Thymus (tissue), 11 donors: ENCODE results near the gene SEBOX. TPM values are rescaled to one million over a fixed set of nuclear protein-coding genes. Genes with fewer than 3 reads are reported as not detected.

Experiments used
- DNase-seq, 9 donors: peaks; one replicate each; pipeline ENCODE4 v3.0.0-alpha.2; 2013; ENCODE audit warnings: low spot score in 9 of 9, low read depth in 6 of 9, missing footprints in 1 of 9
- H3K27ac ChIP-seq, 2 donors: one replicate each; pipeline ENCODE4 v1.5.1; 2013; ENCODE audit warnings: control low read depth in 1 of 2, low read depth in 1 of 2, low read length in 1 of 2, mild to moderate bottlenecking in 1 of 2, moderate library complexity in 1 of 2
- H3K27me3 ChIP-seq, 2 donors: one replicate each; pipeline ENCODE4 v1.5.1; 2013; ENCODE audit warnings: low read length in 1 of 2; ENCODE audit not compliant: control insufficient read depth in 2 of 2, insufficient read depth in 1 of 2
- H3K36me3 ChIP-seq, 2 donors: one replicate each; pipeline ENCODE4 v1.5.1; 2013; ENCODE audit warnings: low read length in 1 of 2, mild to moderate bottlenecking in 1 of 2, moderate library complexity in 1 of 2; ENCODE audit not compliant: control insufficient read depth in 2 of 2, insufficient read depth in 2 of 2
- H3K4me1 ChIP-seq, 2 donors: one replicate each; pipeline ENCODE4 v1.5.1; 2013; ENCODE audit warnings: low read length in 2 of 2; ENCODE audit not compliant: control insufficient read depth in 2 of 2, insufficient read depth in 2 of 2
- H3K4me3 ChIP-seq, 2 donors: one replicate each; pipeline ENCODE4 v1.5.1; 2013; ENCODE audit warnings: low read length in 2 of 2, control low read depth in 1 of 2, mild to moderate bottlenecking in 1 of 2
- H3K9me3 ChIP-seq, 2 donors: one replicate each; pipeline ENCODE4 v1.5.1; 2013; ENCODE audit warnings: low read length in 1 of 2, mild to moderate bottlenecking in 1 of 2; ENCODE audit not compliant: control insufficient read depth in 2 of 2, insufficient read depth in 1 of 2
- WGBS: extraction: QIAGEN DNeasy Blood & Tissue Kit; methylation state at CpG from one replicate; pipeline ENCODE4 v1.1.7; 2013; 5-methylcytosine and 5-hydroxymethylcytosine counted together
- polyA plus RNA-seq: library from polyadenylated mRNA; stranded (reverse); fragments of 200-250 nt; gene quantifications from one replicate; pipeline ENCODE4 v1.2.3, GENCODE V29; 2013
- total RNA-seq: library from RNA; stranded (reverse); fragments of 120-200 nt; gene quantifications from one replicate; pipeline ENCODE4 v1.2.4, GENCODE V29; 2013
- donor health status: healthy.

The SEBOX gene
- total and polyA plus RNA-seq, 2 donors = not detected

GRCh38 chr17:28386391-28386790 lies 21.4 kb upstream of the SEBOX start:
- no peak for DNase-seq
- Histone ChIP-seq H3K4me3 (no peak overlapping the region), H3K27ac (no peak overlapping the region), H3K27me3 (peaks cover 10 to 61% of the 10 kb centered on the region in 2 donors), H3K4me1 (peaks cover 3 to 9% of the 10 kb centered on the region in 2 donors), H3K36me3 (peaks cover 0 to 4% of the 10 kb centered on the region in 2 donors), H3K9me3 (no peaks in the 10 kb centered on the region)

- Histone ChIP-seq H3K9me3 (no peaks in the 10 kb centered on the region), H3K4me1 (peaks cover 3 to 12% of the 10 kb centered on the region in 2 donors), H3K27ac (no peak overlapping the region), H3K36me3 (peaks cover 0 to 4% of the 10 kb centered on the region in 2 donors), H3K4me3 (peak overlapping the region in 1 of 2 donors; percentile 56), H3K27me3 (peaks cover 19 to 71% of the 10 kb centered on the region in 2 donors)
- WGBS = 78% methylated on average over 8 of the region's 8 CpGs
- DNase-seq = no peak
Observed at GRCh38 chr17:28385406-28385805, 20.4 kb upstream of the SEBOX start.

- H3K4me1 ChIP-seq = peaks cover 3 to 12% of the 10 kb centered on the region in 2 donors
- no peak overlapping the region for H3K27ac ChIP-seq
- peaks cover 0 to 4% of the 10 kb centered on the region in 2 donors for H3K36me3 ChIP-seq
- H3K4me3 ChIP-seq = peak overlapping the region; percentile 40 to 56
- DNase-seq = no peak
- WGBS = 10% methylated on average over 29 of the region's 29 CpGs
- no peaks in the 10 kb centered on the region for H3K9me3 ChIP-seq
- H3K27me3 ChIP-seq = peaks cover 19 to 75% of the 10 kb centered on the region in 2 donors
Observed at GRCh38 chr17:28385037-28385400, 20.0 kb upstream of the SEBOX start.

GRCh38 chr17:28384281-28385036 lies 19.5 kb upstream of the SEBOX start:
- Histone ChIP-seq H3K36me3 (peaks cover 0 to 4% of the 10 kb centered on the region in 2 donors), H3K9me3 (no peaks in the 10 kb centered on the region), H3K27ac (no peak overlapping the region), H3K4me1 (peaks cover 3 to 12% of the 10 kb centered on the region in 2 donors), H3K27me3 (peaks cover 19 to 77% of the 10 kb centered on the region in 2 donors), H3K4me3 (peak overlapping the region; percentile 40 to 56)
- WGBS = 2% methylated on average over 56 of the region's 56 CpGs
- peak in 2 of 9 donors; percentile 21 to 37 for DNase-seq

GRCh38 chr17:28381141-28381825 lies 16.3 kb upstream of the SEBOX start:
- peaks cover 3 to 12% of the 10 kb centered on the region in 2 donors for H3K4me1 ChIP-seq
- H3K27ac ChIP-seq = no peak overlapping the region
- 27% methylated on average over 72 of the region's 72 CpGs for WGBS
- no peak overlapping the region for H3K4me3 ChIP-seq
- DNase-seq = no peak
- no peaks in the 10 kb centered on the region for H3K36me3 ChIP-seq
- H3K9me3 ChIP-seq = no peaks in the 10 kb centered on the region
- peaks cover 19 to 66% of the 10 kb centered on the region in 2 donors for H3K27me3 ChIP-seq

GRCh38 chr17:28379814-28380801 lies 15.1 kb upstream of the SEBOX start:
- no peak overlapping the region for H3K27ac ChIP-seq
- no peak for DNase-seq

GRCh38 chr17:28372945-28373274 lies 7.9 kb upstream of the SEBOX start:
- DNase-seq = no peak
- Histone ChIP-seq H3K4me3 (no peak overlapping the region), H3K27ac (no peak overlapping the region), H3K36me3 (no peaks in the 10 kb centered on the region), H3K4me1 (peaks cover 10 to 14% of the 10 kb centered on the region in 2 donors), H3K9me3 (peaks cover 0 to 1% of the 10 kb centered on the region in 2 donors), H3K27me3 (peaks cover 8 to 50% of the 10 kb centered on the region in 2 donors)
- WGBS = 94% methylated on average over 6 of the region's 6 CpGs

More at GRCh38 chr17:28379814-28380801, 15.1 kb upstream of the SEBOX start:
- WGBS = 77% methylated on average over 10 of the region's 10 CpGs
- H3K9me3 ChIP-seq = no peaks in the 10 kb centered on the region
- peaks cover 14 to 56% of the 10 kb centered on the region in 2 donors for H3K27me3 ChIP-seq
- no peak overlapping the region for H3K4me3 ChIP-seq
- H3K36me3 ChIP-seq = no peaks in the 10 kb centered on the region
- peaks cover 3 to 10% of the 10 kb centered on the region in 2 donors for H3K4me1 ChIP-seq

GRCh38 chr17:28372203-28372944 lies 7.4 kb upstream of the SEBOX start:
- WGBS = 10% methylated on average over 53 of the region's 53 CpGs
- no peaks in the 10 kb centered on the region for H3K36me3 ChIP-seq
- peak overlapping the region in 1 of 2 donors; percentile 36 for H3K27ac ChIP-seq
- DNase-seq = no peak
- H3K4me1 ChIP-seq = peaks cover 10 to 14% of the 10 kb centered on the region in 2 donors
- H3K4me3 ChIP-seq = peak overlapping the region in 1 of 2 donors; percentile 68
- peaks cover 8 to 50% of the 10 kb centered on the region in 2 donors for H3K27me3 ChIP-seq
- H3K9me3 ChIP-seq = peaks cover 0 to 1% of the 10 kb centered on the region in 2 donors
